Muscle layer of duodenum (tissue), 2 donors: ENCODE measurements around the gene ZNF473.
A peak's percentile ranks its signal among the peaks of the same experiment; 100 is the strongest.

Experiments used
- H3K27ac ChIP-seq: one replicate; pipeline ENCODE4 v1.7.0; 2013; ENCODE audit warnings: mild to moderate bottlenecking, low read length
- H3K27me3 ChIP-seq: one replicate; pipeline ENCODE4 v1.7.0; 2013; ENCODE audit warnings: low read depth, mild to moderate bottlenecking, control low read depth, low read length
- H3K36me3 ChIP-seq, 2 donors: one replicate each; pipeline ENCODE4 v1.7.0; 2013; ENCODE audit warnings: low read length in 2 of 2, control low read depth in 1 of 2, mild to moderate bottlenecking in 1 of 2; ENCODE audit not compliant: insufficient read depth in 2 of 2, control insufficient read depth in 1 of 2
- H3K4me1 ChIP-seq, 2 donors: one replicate each; pipeline ENCODE4 v1.7.0; 2013; ENCODE audit warnings: low read length in 2 of 2, mild to moderate bottlenecking in 2 of 2, control low read depth in 1 of 2, moderate library complexity in 1 of 2; ENCODE audit not compliant: insufficient read depth in 2 of 2, control insufficient read depth in 1 of 2
- H3K4me3 ChIP-seq, 2 donors: one replicate each; pipeline ENCODE4 v1.7.0; 2013; ENCODE audit warnings: low read length in 2 of 2, low read depth in 1 of 2, mild to moderate bottlenecking in 1 of 2
- H3K9me3 ChIP-seq, 2 donors: one replicate each; pipeline ENCODE4 v1.7.0; 2013; ENCODE audit warnings: low read length in 2 of 2, control low read depth in 1 of 2, mild to moderate bottlenecking in 1 of 2; ENCODE audit not compliant: control insufficient read depth in 1 of 2
- donor health status: healthy.

Gene ZNF473

DNA sequence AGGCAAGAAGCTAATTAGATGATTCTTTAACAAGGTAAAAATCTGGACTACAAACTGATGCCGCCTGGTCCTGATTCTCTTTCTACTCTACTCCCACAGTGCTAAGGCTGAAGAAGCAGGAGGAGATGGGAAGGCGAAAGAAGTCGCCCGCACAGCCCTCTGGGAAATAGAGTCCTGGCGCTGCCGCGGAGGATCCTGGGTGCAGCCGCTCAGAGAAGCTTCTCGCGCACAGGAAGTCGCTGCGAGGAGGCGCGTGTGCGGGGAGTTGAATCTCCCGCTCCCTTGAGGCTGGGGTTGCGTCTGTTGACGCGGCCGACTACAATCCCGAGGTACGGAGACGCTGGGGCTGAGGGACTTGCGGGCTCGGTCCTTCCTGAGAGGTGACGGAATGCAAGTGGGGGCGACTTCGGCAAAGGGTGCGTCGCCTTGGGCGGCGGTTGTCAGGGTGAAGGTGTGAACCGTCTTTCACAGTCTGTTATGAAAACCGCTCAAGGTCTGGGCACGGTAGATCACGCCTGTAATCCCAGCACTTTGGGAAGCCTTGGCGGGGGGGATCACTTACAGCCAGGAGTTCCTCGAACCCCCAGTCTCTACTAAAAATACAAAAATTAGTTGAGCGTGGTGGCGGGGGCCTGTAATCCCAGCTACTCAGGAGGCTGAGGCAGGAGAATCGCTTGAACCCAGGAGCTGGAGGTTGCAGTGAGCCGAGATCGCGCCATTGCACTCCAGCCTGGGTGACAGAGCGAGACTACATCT lies at the start of gene ZNF473:
Gene ZNF473, plus strand, starts transcription at position 212 of the 756 bp plus-strand sequence. CDS start 5,078 bp downstream, outside the sequence.
- Histone ChIP-seq H3K9me3 (no peaks in the 10 kb centered on the region), H3K4me3 (peak within 1 kb of the TSS; percentile 52 to 81), H3K27me3 (no peaks in the 10 kb centered on the region), H3K36me3 (peaks cover 13 to 14% of the 10 kb centered on the region in 2 donors), H3K4me1 (peaks cover 5 to 25% of the 10 kb centered on the region in 2 donors), H3K27ac (peak within 1 kb of the TSS; percentile 86)

DNA sequence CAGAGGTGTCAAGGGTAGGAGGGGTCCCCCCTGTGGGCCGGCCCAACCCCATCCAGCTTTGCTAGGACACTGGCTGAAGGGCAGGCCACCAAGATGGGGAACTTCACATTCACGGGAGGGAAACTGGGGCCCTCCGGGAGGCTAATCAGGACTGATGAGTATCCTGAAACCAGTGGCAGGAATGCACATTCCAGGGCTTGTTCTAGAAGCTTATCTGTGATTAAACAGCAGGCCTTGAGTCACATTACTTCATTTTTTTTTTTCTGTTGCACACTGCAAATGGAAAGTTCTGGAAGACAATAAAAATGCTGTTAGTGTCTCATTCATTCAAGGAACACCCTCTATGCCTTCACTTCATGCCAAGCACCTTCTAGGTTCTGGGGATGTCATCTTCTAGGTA lies 49.3 kb upstream of the ZNF473 start:
- Histone ChIP-seq H3K27ac (no peak overlapping the region), H3K4me1 (no peaks in the 10 kb centered on the region), H3K36me3 (peaks cover 28 to 58% of the 10 kb centered on the region in 2 donors), H3K4me3 (no peak overlapping the region), H3K27me3 (no peaks in the 10 kb centered on the region), H3K9me3 (no peaks in the 10 kb centered on the region)

DNA sequence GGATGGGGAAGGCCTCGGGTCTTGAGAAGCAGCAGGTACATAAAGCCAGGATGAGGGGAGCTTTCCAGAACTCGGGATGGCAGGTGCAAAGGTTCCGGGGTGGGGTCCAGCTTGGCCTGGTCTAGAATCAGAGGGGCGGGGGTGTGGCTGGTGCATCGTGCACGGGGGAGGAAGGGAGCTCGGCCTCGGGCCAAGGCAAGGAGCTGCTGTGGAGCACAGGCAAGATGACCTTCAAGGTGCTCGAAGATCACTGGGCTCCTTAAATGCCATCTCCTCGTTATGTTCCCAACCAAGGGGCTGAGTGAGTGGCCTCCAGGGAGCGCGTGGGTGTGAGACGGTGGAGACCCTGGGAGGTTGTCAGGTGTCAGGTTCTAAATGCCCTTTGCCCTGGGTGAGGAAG lies 48.7 kb upstream of the ZNF473 start:
- Histone ChIP-seq H3K27me3 (no peaks in the 10 kb centered on the region), H3K36me3 (peaks cover 32 to 63% of the 10 kb centered on the region in 2 donors), H3K4me3 (no peak overlapping the region), H3K27ac (no peak overlapping the region), H3K9me3 (no peaks in the 10 kb centered on the region), H3K4me1 (no peaks in the 10 kb centered on the region)

DNA sequence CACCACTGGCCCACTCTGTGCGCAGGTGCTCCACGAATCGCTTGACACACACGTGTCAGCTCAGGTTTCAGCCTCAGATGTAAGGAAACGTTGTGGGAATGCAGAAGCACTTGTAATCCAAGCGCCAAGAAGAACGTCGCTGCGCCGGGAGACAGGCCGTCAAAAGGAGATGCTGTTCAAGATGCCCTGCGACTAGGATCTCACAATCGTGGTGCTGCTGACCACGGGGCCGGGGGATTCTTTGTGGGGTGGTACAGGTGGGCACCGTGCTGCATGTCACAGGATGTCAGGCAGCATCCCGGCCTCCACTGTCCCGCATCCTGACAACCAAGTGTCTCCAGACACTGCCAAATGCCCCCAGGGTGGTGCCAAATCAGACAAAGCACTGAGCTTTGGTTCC lies 47.9 kb upstream of the ZNF473 start:
- Histone ChIP-seq H3K4me1 (no peaks in the 10 kb centered on the region), H3K27me3 (no peaks in the 10 kb centered on the region), H3K9me3 (no peaks in the 10 kb centered on the region), H3K4me3 (no peak overlapping the region), H3K27ac (no peak overlapping the region), H3K36me3 (peaks cover 39 to 67% of the 10 kb centered on the region in 2 donors)

GRCh38 chr19:49978324-49978723 lies 47.5 kb upstream of the ZNF473 start:
- no peaks in the 10 kb centered on the region for H3K4me1 ChIP-seq
- peaks cover 39 to 69% of the 10 kb centered on the region in 2 donors for H3K36me3 ChIP-seq
- no peaks in the 10 kb centered on the region for H3K27me3 ChIP-seq
- H3K4me3 ChIP-seq: no peak overlapping the region
- H3K27ac ChIP-seq: no peak overlapping the region
- H3K9me3 ChIP-seq: no peaks in the 10 kb centered on the region

GRCh38 chr19:49981603-49982593 lies 43.9 kb upstream of the ZNF473 start:
- H3K36me3 ChIP-seq: peaks cover 47 to 82% of the 10 kb centered on the region in 2 donors

GRCh38 chr19:49983645-49984229 lies 42.1 kb upstream of the ZNF473 start:
- peaks cover 44 to 74% of the 10 kb centered on the region in 2 donors for H3K36me3 ChIP-seq
- H3K9me3 ChIP-seq: no peaks in the 10 kb centered on the region
- no peak overlapping the region for H3K27ac ChIP-seq
- H3K4me3 ChIP-seq: no peak overlapping the region
- no peaks in the 10 kb centered on the region for H3K27me3 ChIP-seq
- H3K4me1 ChIP-seq: no peaks in the 10 kb centered on the region

More at GRCh38 chr19:49981603-49982593, 43.9 kb upstream of the ZNF473 start:
- Histone ChIP-seq H3K27me3 (no peaks in the 10 kb centered on the region), H3K4me1 (no peaks in the 10 kb centered on the region), H3K27ac (no peak overlapping the region), H3K9me3 (no peaks in the 10 kb centered on the region), H3K4me3 (no peak overlapping the region)

GRCh38 chr19:49984491-49984890 lies 41.3 kb upstream of the ZNF473 start:
- Histone ChIP-seq H3K4me3 (no peak overlapping the region), H3K9me3 (no peaks in the 10 kb centered on the region), H3K36me3 (peaks cover 48 to 74% of the 10 kb centered on the region in 2 donors), H3K27ac (no peak overlapping the region), H3K27me3 (no peaks in the 10 kb centered on the region), H3K4me1 (no peaks in the 10 kb centered on the region)

- no peaks in the 10 kb centered on the region for H3K27me3 ChIP-seq
- H3K36me3 ChIP-seq: peaks cover 50 to 78% of the 10 kb centered on the region in 2 donors
- no peak overlapping the region for H3K4me3 ChIP-seq
- H3K4me1 ChIP-seq: no peaks in the 10 kb centered on the region
- H3K9me3 ChIP-seq: no peaks in the 10 kb centered on the region
- no peak overlapping the region for H3K27ac ChIP-seq
These were observed 39.9 kb upstream of the ZNF473 start for GRCh38 chr19:49985871-49986270.

GRCh38 chr19:49986354-49986753 lies 39.5 kb upstream of the ZNF473 start:
- no peaks in the 10 kb centered on the region for H3K27me3 ChIP-seq
- H3K36me3 ChIP-seq: peaks cover 50 to 77% of the 10 kb centered on the region in 2 donors
- H3K27ac ChIP-seq: no peak overlapping the region
- no peaks in the 10 kb centered on the region for H3K9me3 ChIP-seq
- no peaks in the 10 kb centered on the region for H3K4me1 ChIP-seq
- no peak overlapping the region for H3K4me3 ChIP-seq

DNA sequence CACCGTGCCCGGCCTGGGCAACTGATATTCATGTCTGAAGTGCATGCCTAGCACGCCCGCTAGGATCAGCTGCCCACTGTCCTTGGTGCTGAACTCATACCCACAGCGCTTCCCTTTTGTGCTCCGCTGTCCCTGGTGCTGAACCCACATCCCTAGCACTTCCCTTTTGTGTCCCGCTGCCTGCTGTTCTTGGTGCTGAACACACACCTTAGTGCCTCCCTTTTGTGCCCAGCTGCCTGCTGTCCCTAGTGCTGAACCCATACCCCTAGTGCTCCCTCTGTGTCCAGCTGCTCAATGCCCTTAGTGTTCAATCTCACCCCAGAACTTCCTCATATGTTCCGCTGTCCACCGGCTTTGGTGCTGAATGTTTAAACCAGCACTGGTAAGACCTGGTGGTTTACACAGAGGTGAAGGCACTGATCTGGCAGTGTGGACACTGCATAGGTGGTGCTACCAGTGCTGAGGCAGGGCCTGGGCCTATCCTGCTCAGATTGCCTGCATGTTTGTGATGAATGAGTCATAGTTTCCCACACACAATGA lies 38.6 kb upstream of the ZNF473 start:
- Histone ChIP-seq H3K27me3 (no peaks in the 10 kb centered on the region), H3K4me1 (no peaks in the 10 kb centered on the region), H3K9me3 (no peaks in the 10 kb centered on the region), H3K36me3 (peaks cover 44 to 78% of the 10 kb centered on the region in 2 donors), H3K27ac (no peak overlapping the region), H3K4me3 (no peak overlapping the region)
